GM12873 (cell line): ENCODE data around the gene TRAPPC2B.
A peak's percentile ranks its signal among the peaks of the same experiment; 100 is the strongest.

Source experiments
- CTCF ChIP-seq: IDR thresholded peaks from 2 replicates; pipeline ENCODE4 v1.5.1; 2012; ENCODE audit warnings: low read depth, mild to moderate bottlenecking, moderate library complexity, low read length, control low read depth; ENCODE audit not compliant: insufficient read depth; ENCODE audit errors: missing control alignments

The TRAPPC2B gene

DNA sequence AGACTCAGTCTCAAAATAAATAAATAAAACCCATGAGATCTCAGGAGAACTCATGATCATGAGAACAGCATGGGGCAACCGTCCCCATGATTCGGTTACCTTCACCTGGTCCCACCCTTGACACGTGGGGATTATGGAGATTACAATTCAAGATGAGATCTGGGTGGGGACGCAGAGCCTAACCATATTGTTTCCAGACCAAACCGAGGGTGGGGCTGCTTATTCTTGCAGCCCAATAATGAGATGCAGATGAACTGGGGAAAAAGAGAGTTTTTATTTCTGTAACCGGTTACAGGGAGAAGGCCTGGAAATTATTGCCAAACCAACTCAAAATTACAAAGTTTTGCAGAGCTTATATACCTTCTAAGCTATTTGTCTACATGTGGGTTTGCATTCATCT, 12.8 kb downstream of the TRAPPC2B start:
- TF ChIP-seq CTCF: no peak

GRCh38 chr19:57377498-57378146, 14.3 kb downstream of the TRAPPC2B start:
- TF ChIP-seq CTCF: no peak

DNA sequence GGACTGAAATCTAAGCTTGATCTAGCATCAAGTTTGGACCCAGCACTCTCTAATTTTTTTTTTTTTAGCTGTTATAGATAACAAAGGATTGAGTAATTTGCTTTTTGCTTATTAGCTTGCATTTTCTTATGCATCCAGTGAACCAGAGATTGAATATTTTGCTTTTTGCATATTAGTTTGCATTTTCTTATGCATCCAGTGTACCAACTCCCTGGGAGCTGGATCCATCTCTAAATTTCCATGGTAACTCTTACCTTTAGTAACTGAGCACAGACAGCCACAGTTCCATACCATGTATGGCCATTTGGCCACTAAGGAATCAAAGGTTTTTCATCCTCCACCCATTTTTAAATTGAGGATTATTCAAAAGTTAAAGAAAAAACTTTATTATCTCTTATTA, 17.6 kb downstream of the TRAPPC2B start:
- TF ChIP-seq CTCF: no peak

GRCh38 chr19:57382806-57383488, 19.6 kb downstream of the TRAPPC2B start:
- no peak for TF ChIP-seq CTCF

- TF ChIP-seq CTCF: no peak
Measured at GRCh38 chr19:57389194-57389729, 25.9 kb downstream of the TRAPPC2B start.

- peak; percentile 33 for TF ChIP-seq CTCF
Measured at GRCh38 chr19:57389730-57390598, 26.6 kb downstream of the TRAPPC2B start, which contains the start of gene ZNF548. ZNF548 (plus strand) TSS chr19:57389854; CDS start chr19:57390100, 246 bp downstream.

- TF ChIP-seq CTCF: no peak
Measured at GRCh38 chr19:57395710-57396109, 32.4 kb downstream of the TRAPPC2B start.
